Kidney capillary endothelial cell (primary cell): ENCODE results near the gene NELFB.
A peak's percentile ranks its signal among the peaks of the same experiment; 100 is the strongest.
"Not testable (repeated sequence)": the region's sequence is repeated elsewhere in the genome, so short reads cannot be mapped to it uniquely, and the experiment has no call there.

Experiments
- DNase-seq: peaks from one replicate; pipeline ENCODE4 v3.0.0-alpha.2; 2018; ENCODE audit warnings: low spot score

Gene NELFB

DNA sequence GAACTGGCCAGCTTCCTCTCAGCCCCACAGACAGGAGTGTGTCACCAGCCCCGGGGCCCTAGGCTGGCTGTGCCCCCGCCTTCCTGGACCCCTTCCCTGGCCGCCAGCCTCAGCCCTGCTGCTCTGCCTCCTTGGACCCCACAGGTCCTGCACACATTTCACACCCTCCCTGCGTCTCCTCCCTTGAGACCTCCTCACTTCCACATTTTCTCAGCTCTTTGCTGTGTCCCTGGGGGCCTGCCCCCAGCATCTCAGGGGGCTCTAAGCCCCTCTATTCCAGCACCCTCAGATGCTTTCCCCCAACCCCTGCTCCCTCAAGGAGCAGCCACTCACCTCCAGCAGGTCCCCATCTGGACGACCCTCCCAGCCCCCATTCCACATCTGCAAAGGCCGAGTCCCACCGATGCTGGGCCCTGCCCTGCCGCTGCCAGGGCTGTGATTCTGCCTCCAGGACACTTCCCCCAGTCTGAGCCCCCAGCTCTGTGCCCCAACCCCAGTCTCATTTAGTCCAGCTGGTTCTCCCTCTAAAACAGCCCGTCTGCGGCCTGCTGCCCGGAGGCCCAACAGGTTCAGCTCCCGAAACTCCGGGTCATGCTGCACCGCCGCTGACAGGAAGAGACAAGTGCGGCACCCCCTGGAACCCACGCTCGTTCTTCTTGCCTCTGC, 20.2 kb upstream of the NELFB start:
- DNase-seq = no peak

DNA sequence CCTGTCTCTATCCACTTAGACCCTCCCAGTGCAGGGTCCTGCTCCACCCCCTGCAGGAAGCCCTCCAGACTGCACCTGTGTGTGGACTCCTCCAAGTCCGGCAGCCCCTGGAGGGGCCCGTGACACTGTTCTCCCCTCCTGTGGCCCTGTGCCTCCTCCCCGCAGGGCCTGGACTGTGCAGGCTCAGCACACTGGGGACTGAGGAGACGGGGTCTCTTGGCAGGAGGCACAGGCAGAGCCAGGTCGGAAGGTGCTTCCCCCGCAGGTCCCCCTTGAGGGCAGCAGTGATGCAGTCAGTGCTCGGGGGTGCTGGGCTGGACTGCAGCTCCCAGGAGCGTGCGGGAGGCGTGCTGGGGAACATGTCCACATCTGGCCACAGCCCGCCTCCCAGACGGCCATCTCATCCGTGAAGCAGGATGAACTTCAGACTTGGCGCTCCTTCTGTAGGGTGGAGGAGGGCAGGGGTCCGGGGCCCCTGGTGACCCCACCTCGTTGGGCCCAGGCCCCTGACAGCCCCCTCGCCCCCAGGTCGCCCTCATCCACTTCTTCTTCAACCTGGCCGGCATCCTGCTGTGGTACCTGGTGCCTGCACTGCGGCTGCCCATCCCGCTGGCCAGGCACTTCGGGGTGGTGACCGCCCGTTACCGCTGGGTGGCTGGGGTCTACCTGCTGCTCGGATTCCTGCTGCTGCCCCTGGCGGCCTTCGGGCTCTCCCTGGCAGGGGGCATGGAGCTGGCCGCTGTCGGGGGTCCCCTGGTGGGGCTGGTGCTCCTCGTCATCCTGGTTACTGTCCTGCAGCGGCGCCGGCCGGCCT, 19.5 kb upstream of the NELFB start:
- DNase-seq = no peak

DNA sequence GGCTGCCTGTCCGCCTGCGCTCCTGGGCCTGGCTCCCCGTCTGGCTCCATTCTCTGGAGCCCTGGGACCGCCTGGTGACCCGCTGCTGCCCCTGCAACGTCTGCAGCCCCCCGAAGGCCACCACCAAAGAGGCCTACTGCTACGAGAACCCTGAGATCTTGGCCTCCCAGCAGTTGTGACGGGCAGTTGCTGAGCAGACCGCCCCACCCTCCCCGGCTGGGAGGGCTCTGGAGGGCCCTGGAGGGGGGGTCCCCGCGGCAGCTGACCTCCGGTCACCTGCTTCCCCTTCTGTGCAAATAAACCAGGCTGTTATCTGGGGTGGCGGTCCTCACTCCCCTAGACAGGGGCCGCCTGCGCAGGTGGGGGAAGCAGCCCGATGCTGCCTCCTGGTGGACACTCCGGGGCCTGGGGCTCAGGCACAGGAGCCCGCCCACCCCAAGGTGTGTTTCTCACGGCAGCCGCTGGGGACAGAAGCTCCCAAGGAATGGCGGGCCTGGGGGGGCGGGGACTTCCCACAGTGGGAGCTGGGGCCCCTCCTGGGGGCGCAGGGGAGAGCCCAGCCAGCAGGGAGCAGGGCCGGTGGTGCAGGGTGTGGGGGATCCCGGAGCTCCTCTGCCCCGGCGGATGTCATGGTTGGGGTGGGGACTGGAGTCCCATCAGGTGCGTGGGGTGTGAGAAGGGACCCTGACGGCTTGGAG, 18.7 kb upstream of the NELFB start:
- DNase-seq = peak; percentile 70

DNA sequence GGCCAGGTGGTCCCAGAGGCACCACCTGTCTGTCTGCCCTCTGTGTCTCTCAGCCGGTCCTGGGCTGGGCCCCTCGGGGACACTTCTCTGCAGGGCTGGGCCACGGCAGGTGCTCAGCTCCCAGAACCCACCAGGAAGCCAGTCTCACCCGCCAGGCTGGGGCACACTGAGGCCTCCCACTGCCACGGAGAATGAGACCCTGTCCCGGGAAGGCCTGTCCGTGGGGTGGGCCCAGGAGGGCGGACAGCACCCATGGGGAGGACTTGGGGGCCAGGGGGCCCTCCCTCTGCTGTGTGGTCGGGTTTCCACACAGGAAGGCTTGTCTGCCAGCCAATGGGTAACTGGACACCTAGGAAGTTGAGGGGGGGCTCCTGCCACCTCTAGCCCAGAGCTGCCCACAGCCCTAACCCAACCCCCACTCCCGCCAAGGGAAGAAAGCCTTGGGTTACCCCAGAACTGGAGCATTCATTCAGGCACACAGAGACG, 18.1 kb upstream of the NELFB start:
- no peak for DNase-seq

DNA sequence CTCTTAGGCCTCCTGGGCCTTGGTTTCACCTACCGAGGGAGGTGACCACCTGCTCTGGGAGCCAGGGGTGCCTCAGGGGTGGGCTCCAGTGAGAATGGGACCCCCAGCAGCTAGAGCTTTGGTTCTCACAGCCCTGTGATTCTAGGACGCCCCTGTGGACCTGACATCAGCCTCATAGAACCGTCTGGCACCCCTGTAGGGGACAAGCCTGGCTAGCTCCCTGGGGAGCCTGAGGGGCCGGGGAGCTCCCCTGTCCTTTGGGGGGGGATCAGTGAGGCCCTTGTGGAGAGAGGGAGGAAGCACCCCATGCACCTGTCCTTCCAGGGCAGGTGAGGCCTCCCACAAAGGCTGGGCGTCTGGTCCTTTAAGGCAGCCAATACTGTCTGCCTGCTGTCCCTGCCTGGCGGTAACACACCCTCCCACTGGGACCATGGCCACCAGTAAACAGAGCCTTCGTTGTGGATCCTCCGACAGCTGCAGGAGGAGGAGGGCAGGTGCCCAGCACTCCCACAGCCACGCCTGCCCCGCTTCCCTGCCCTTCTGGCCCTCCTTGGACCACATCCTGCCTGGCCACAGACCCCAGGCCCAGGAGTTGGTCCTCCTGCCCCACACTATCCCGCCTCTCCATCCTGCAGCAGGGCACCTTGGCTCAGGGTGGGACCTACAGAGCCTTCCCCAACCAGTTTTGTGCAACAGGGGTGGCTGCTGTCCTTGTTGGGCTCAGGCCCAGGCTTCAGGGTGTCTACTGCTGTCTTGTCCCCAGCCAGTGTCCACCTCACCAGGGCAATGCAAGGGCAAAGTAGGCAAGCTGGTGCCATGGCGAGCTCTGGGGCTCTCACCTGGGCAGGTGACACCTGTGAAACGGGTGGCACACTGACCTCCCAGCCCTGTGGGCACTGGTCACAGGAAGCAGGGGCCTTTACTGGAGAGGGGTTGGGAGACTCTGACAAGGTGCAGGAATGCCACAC, 17.1 kb upstream of the NELFB start:
- no peak for DNase-seq

DNA sequence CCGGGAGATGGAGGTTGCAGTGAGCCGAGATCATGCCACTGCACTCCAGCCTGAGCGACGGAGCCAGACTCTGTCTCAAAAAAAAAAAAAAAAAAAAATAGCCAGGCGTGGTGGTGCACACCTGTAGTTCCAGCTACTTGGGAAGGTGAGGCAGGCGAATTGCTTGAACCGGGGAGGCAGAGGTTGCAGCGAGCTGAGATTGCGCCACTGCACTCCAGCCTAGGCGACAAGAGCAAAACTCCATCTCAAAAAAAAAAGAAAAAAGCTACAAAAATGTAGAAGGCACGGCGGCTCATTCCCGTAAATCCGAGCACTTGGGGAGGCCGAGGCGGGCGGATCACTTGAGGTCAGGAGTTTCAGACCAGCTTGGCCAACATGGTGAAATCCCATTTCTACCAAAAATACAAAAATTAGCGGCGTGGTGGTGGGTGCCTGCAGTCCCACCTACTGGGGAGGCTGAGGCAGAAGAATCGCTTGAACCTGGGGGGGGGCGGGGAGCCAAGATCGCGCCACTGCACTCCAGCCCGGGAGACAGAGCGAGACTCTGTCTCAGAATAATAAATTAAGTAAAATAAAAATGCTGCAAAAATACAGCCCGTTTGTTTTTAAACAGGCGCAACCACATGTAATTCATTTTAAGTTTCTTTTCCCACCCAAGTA, 15.5 kb upstream of the NELFB start:
- DNase-seq = not testable (repeated sequence)

DNA sequence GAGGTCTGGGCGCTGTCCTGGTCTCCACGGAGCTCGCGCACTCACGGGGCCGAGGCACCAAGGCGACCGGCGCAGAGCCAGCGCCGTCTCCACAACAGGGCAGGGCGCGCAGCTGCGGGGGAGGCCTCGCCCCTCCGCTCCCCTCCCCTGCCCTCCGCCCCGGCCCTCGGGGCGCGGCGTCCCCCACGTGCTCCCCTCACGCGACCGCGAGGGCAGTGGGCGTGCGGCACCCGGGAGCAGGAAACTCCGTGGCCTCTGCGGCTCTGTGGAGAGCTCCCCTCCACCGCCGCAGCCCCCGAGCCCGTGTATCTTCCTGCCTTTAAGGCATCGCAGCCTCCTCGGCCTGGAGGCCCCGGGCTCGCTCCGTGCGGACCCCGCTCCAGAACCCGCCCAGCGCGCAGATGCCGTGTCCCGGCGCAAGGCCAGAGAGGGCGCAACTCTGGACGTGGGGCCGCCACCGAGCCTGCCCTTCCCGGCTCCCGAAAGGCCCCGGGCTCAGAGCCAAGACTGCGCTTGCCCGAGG, 14.7 kb upstream of the NELFB start:
- no peak for DNase-seq

DNA sequence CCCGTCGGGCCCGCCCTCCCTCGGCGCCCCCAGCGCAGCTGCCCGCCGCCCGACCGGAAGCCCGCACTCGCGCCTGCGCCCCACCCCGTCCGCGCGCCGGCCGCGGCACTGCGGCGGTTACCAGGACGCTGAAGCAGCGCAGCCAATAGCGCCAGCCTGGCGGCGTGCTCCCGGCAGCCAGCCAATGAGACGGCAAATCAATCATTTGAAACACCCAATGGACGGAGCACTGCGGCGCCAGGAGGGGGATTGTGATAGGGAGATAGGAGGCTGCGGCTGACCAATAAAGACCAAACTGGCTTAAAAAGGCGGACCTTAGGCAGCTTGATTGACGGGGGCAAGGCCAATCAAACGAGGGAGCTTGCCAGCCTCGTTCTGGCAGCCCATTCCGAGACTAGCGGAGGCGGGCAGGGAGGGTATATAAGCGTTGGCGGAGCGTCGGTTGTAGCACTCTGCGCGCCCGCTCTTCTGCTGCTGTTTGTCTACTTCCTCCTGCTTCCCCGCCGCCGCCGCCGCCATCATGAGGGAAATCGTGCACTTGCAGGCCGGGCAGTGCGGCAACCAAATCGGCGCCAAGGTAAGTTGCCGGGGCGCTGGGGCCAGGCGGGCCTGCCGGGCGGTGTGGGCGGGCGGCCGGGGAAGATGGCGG, 14.2 kb upstream of the NELFB start, which contains the start of gene TUBB4B:
Gene TUBB4B (plus strand): TSS at position 447 of the 649 bp plus-strand sequence. CDS start 74 bp downstream, at position 521.
- DNase-seq = peak; percentile 100

DNA sequence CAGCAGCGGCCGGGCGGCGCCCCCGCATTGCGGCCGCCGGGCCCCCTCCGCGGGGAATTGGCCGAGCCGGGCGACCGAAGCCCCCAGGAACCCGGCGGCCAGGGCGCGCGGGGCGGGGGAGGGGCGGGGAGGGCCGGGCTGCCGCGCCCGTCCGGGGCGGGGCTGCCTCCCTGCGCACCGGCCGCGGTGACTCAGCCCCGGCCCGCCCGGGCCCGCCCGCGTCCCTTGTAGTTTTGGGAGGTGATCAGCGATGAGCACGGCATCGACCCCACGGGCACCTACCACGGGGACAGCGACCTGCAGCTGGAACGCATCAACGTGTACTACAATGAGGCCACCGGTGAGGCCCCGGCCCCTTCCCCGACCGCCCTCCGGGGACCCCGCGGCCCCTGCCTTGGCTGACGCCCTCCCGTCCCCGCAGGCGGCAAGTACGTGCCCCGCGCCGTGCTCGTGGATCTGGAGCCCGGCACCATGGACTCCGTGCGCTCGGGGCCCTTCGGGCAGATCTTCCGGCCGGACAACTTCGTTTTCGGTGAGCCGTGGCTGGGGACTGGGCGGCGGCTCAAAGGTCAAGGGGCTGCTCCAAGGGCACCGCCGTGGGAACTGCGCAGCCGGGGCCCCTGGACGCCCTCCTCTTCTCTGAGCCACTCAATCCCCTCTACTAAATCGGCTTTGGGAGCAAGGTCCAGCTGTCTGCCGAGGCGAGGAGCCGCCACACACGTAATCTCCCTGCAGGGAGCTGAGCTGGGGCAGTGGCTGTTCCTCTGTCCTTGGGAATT, 13.4 kb upstream of the NELFB start:
- no peak for DNase-seq

DNA sequence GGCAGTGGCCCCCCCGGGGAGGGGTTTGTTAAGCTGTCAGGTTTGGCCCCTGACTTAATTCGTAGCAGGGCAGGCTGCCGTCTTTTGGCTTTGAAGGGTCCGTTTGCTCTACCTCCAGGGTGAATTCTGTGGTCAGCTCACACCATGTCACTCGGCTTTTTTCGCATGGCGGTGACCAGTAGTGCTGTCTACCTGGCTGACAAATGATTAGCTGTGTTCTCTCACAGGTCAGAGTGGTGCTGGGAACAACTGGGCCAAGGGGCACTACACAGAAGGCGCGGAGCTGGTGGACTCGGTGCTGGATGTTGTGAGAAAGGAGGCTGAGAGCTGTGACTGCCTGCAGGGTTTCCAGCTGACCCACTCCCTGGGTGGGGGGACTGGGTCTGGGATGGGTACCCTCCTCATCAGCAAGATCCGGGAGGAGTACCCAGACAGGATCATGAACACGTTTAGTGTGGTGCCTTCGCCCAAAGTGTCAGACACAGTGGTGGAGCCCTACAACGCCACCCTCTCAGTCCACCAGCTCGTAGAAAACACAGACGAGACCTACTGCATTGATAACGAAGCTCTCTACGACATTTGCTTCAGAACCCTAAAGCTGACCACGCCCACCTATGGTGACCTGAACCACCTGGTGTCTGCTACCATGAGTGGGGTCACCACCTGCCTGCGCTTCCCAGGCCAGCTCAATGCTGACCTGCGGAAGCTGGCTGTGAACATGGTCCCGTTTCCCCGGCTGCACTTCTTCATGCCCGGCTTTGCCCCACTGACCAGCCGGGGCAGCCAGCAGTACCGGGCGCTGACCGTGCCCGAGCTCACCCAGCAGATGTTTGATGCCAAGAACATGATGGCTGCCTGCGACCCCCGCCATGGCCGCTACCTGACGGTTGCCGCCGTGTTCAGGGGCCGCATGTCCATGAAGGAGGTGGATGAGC, 12.6 kb upstream of the NELFB start:
- DNase-seq = no peak

DNA sequence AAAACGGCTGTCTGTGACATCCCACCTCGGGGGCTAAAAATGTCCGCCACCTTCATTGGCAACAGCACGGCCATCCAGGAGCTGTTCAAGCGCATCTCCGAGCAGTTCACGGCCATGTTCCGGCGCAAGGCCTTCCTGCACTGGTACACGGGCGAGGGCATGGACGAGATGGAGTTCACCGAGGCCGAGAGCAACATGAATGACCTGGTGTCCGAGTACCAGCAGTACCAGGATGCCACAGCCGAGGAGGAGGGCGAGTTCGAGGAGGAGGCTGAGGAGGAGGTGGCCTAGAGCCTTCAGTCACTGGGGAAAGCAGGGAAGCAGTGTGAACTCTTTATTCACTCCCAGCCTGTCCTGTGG, 11.9 kb upstream of the NELFB start:
- not testable (repeated sequence) for DNase-seq

DNA sequence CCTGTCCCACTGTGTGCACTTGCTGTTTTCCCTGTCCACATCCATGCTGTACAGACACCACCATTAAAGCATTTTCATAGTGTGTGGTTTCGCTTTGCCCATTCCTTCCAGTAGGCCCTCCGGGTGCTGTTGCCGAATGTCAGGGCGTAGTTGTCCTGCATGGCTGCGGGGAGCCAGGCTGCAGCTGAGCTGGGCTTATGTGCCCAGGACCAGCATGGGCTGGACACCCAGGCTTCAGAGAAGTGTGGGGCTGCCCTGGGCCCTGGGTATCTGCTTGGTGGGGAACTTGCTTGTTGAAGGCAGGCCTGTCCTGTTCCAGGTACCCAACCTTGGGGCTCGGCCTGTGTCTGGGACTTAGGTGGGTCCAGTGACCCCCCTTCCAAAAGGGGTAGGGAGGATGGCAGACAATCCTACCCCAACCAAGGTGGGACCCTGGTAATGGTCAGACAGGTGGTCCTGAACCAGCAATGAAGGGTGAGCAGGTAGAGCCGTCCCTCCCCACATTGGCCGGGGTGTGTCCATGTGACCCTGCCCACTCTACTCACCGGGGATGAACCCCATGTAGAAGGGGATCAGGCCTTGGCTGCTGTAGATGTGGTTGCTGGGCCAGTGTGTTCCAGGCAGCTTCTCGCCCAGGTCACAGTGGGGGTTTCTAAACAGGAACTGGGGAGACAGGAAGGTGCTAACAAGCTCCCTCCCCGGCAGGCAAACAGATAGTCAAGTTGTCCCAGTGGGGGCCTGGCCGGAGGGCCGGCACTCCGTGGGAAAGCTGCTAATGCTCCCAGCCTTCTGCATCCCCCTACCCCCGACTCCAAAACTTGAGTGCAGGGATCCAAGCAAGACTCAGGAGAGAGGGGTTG, 11.3 kb upstream of the NELFB start:
- no peak for DNase-seq

DNA sequence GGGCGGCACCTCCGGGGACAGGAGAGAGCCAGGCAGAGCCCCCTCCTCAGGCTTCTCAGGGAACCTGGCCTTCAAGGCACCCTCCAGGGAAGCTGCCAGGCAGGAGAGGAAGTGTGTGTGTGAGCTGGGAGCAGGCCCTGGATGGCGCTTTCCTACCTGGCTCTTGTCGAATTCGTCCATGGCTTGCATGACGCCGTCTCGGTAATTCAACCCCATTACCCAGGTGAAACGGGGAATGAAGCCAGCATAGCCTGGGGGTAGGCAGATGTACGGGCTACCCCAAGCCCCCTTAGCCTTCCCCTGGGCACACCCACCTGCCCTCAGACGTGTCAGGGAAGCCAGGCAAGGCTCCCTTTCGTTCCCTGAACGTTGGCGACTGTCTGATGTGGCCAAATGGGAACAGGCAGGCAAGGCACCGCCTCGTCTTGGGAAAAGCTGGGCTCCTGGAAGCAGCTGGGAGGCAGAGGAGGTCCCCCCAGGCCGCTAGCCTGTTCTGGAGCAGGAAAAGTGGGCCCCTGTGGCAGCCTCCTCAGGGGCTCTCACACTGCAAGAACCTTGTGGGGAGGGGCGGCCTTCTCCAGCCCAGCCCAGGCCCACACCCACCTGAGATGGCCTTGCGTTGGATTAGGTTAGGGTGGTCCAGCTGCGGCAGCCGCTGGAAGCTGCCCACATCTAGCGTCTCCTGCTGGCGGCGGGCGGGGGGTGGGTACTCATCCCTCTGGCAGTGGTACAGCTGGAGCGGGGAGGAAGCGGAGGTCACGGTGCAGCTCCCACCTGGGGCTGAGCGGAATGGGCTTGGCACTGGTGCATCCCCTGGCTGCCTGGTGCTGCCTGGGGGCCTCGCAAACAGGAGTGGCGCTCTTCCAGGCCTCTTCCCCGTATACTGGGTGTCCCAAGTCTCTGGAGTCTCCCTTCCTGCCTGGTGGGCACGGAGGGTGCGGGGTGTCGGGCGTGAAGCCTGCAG, 10.4 kb upstream of the NELFB start:
- no peak for DNase-seq

DNA sequence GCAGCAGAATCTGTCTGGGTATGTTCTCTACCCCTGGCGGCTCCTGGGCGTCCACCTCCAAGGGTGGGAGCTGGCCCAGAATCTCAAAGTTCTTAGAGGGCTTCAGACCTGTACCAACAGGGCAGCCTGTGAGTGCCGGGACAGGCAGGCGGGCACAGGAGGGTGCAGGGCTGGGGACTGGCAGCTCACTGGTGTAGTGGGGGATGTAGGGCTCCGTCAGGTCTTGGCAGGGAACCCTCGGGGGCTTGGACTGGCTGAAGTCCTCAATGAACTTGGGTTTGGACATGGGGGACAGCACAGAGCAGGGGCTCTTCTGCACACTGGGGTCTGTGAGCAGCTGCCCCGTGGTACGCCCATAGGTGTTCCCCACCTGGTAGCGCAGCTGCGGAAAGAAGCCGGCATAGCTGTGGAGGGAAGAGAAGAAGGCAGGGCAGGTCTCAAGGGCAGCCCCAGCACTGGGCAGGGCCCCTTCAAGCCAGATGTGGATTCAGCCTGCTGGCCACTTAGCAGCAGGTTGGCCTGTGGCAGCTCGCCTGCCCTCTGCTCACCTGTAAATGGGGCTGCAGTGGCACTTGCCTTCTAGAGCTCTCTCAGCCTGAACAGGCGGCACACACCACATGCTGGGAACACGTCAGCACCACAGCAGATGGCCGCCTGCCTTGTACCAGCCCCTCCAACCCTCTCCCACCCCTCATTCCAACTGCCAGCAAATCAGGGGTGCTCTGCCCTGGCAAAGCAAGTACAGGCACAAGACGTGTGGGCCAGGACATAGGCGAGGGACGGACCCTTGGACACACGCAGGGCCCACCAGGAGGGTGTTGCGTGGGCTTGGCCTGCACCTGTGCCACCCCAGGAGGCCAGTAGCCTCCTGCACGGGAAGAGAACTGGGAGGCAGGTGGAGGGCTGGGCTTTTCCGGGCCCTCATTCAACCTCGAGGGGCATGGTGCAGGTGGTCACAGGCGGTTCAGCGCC, 9.4 kb upstream of the NELFB start:
- DNase-seq = no peak
